Fibroblast of villous mesenchyme (primary cell): Measurements from ENCODE around the gene DGKG. TPM values are rescaled to one million over a fixed set of nuclear protein-coding genes. Genes with fewer than 3 reads are reported as not detected.

ENCODE experiments used
- DNase-seq: peaks from one replicate; pipeline ENCODE4 v3.0.0-alpha.2; 2010; ENCODE audit warnings: low read depth
- H3K4me3 ChIP-seq: 2 replicates; pipeline ENCODE4 v1.5.1; 2011; ENCODE audit warnings: low read depth, mild to moderate bottlenecking, low read length
- total RNA-seq: library from RNA; depleted of rRNA; stranded (reverse); fragments of >200 nt; gene quantifications from 2 replicates; pipeline ENCODE4 v1.2.3, GENCODE V29; 2012
- TF ChIP-seq, protein P1 (sequence below): IDR thresholded peaks from 2 replicates; pipeline ENCODE4 v1.5.1; 2012; ENCODE audit warnings: low read depth, mild to moderate bottlenecking, low read length; ENCODE audit not compliant: insufficient read depth

DGKG gene
- total RNA-seq, 1 donor, result under 0.01 TPM

- TF ChIP-seq, protein P1, sequence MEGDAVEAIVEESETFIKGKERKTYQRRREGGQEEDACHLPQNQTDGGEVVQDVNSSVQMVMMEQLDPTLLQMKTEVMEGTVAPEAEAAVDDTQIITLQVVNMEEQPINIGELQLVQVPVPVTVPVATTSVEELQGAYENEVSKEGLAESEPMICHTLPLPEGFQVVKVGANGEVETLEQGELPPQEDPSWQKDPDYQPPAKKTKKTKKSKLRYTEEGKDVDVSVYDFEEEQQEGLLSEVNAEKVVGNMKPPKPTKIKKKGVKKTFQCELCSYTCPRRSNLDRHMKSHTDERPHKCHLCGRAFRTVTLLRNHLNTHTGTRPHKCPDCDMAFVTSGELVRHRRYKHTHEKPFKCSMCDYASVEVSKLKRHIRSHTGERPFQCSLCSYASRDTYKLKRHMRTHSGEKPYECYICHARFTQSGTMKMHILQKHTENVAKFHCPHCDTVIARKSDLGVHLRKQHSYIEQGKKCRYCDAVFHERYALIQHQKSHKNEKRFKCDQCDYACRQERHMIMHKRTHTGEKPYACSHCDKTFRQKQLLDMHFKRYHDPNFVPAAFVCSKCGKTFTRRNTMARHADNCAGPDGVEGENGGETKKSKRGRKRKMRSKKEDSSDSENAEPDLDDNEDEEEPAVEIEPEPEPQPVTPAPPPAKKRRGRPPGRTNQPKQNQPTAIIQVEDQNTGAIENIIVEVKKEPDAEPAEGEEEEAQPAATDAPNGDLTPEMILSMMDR, result no peak
- no peak for DNase-seq
- H3K4me3 ChIP-seq, result no peak overlapping the region
Observed at GRCh38 chr3:186149319-186149960, 212.6 kb downstream of the DGKG start.

DNA sequence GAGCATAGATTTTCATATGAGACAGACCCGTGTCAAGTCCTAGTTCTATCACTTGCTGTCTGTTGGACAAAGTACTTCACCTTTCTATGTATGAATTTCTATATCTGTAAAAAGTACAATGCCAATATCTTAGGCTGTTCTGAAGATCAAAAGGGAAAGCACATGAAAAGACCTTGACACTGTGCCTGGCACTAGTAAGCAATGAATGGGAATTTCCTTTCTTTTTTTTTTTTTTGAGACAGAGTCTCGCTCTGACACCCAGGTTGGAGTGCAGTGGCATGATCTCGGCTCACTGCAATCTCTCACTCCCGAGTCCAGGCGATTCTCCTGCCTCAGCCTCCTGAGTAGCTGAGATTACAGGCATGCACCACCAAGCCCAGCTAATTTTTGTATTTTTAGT lies 217.8 kb downstream of the DGKG start:
- TF ChIP-seq, protein P1, result no peak
- no peak overlapping the region for H3K4me3 ChIP-seq
- DNase-seq, result no peak

DNA sequence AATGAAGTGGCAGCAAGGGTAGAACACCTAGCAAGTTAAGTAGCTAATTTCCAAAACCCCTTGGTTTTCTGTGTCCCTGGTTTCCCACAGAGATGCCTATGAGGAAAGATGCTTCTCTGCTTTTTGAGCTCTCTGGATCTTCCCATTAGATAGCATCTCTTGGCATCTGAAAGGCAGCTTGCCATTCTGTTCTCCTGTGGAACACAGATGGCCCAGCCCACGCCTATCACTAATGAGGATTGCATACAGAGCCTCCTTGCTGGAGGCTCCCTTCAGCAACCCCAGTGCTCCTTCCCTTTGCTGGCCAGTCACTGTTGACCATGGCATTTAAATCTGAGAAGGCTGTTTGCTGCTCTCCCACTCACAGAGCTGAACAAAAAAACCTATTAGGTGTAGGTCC lies 218.8 kb downstream of the DGKG start:
- TF ChIP-seq, protein P1, result no peak
- no peak for DNase-seq
- no peak overlapping the region for H3K4me3 ChIP-seq

GRCh38 chr3:186142393-186142932 lies 219.6 kb downstream of the DGKG start:
- H3K4me3 ChIP-seq, result no peak overlapping the region
- TF ChIP-seq, protein P1, result no peak
- no peak for DNase-seq

GRCh38 chr3:186141790-186142189 lies 220.2 kb downstream of the DGKG start:
- no peak for DNase-seq
- no peak overlapping the region for H3K4me3 ChIP-seq
- TF ChIP-seq, protein P1, result no peak

DNA sequence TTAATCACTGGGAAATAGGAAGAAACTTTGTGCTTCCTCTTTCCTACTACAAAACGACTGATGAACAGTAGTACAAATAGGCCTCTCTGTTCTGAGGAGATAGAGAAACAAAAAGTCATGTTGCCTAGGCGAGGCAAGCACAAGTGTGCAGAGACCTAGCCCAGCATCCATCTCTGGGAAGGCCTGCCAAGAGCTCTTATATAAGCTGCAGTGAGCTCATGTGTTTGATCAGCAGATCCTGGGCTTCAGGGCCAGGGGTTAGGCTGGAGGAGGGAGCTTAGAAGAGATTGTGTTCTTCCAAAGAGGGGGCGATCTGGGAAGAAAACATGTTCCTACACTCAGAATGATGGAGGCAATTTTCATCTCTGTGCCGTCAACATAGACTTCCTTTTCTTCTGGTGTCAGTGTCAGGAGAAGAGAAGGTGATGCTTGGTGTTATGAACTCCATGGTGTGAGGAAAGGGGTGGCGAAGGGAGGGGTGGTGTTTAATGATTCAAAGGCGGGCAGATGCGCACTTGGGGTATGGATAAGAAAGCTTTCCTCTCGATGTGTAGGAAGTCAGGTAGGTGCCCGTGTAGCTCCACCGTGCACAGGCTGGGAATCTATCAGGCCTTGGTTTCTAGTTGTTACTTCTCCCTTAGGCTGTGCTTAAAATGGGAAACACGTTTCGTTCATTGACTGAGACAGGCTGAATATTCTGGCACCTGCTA lies 223.6 kb downstream of the DGKG start:
- no peak for DNase-seq
- no peak overlapping the region for H3K4me3 ChIP-seq
- TF ChIP-seq, protein P1, result no peak
